ENCODE results near the gene PYDC1.
"Not testable (repeated sequence)": the region's sequence is repeated elsewhere in the genome, so short reads cannot be mapped to it uniquely, and the experiment has no call there.

PYDC1 gene

DNA sequence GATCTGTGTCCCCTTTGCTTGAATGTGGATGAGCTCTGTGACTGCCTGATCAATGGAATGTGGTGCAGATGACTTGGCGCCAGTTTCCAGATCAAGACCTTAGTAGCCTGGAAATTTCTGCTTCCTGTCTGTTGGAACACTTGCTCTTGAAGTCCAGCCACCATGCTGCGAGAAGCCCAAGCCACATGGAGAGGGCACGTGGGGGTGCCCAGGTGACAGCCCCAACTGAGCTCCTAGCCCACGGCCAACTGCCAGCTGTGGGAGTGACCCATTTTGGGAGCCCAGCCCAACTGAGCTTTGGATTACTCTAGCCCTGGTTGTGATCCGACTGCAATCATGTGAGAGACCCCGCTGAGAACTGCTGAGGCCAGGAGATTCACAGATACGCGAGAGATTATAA, 39.5 kb upstream of the PYDC1 start:
- Histone ChIP-seq H3K4me3 (ENCODE audit: low read depth, low read length) (no peak overlapping the region), H3K27me3 (replicated peaks) (no peaks in the 10 kb centered on the region), H3K27ac (no peak overlapping the region), H3K36me3 (replicated peaks) (no peaks in the 10 kb centered on the region)
- no peak for DNase-seq
- in situ Hi-C loops (cut with HindIII; ENCODE audit: low pct_ligation_motif_present, low sequenced_read_pairs): no loop called here
- TF ChIP-seq, protein P1, sequence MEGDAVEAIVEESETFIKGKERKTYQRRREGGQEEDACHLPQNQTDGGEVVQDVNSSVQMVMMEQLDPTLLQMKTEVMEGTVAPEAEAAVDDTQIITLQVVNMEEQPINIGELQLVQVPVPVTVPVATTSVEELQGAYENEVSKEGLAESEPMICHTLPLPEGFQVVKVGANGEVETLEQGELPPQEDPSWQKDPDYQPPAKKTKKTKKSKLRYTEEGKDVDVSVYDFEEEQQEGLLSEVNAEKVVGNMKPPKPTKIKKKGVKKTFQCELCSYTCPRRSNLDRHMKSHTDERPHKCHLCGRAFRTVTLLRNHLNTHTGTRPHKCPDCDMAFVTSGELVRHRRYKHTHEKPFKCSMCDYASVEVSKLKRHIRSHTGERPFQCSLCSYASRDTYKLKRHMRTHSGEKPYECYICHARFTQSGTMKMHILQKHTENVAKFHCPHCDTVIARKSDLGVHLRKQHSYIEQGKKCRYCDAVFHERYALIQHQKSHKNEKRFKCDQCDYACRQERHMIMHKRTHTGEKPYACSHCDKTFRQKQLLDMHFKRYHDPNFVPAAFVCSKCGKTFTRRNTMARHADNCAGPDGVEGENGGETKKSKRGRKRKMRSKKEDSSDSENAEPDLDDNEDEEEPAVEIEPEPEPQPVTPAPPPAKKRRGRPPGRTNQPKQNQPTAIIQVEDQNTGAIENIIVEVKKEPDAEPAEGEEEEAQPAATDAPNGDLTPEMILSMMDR (IDR thresholded peaks at IDR 0.05; ENCODE audit: low read depth, low read length, missing control alignments): no peak

DNA sequence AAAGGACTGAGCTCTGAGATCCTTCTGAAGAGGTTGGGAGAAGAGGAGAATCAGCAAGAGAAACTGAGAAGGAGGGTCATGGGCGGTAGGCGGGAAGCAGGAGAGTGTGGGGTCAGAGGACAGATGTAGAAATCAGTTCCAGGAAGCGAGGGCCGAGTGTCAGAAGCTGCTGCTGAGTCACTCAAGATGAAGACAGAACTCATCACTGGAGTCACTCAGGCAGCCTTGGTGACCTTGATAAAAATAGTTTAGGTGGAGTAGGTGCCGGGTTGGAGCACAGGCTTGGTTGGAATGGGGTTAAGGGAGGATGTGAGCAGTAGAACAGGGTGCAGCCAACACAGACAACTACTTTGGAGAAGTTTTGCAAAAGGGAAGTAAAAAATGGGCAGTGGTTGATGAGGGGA, 36.7 kb upstream of the PYDC1 start:
- TF ChIP-seq, protein P1 (IDR thresholded peaks at IDR 0.05; ENCODE audit: low read depth, low read length, missing control alignments): no peak
- in situ Hi-C loops (cut with HindIII; ENCODE audit: low pct_ligation_motif_present, low sequenced_read_pairs): no loop called here
- H3K27ac ChIP-seq: no peak overlapping the region
- no peaks in the 10 kb centered on the region for H3K36me3 ChIP-seq (replicated peaks)
- DNase-seq: no peak
- H3K27me3 ChIP-seq (replicated peaks): no peaks in the 10 kb centered on the region
- H3K4me3 ChIP-seq (ENCODE audit: low read depth, low read length): no peak overlapping the region

DNA sequence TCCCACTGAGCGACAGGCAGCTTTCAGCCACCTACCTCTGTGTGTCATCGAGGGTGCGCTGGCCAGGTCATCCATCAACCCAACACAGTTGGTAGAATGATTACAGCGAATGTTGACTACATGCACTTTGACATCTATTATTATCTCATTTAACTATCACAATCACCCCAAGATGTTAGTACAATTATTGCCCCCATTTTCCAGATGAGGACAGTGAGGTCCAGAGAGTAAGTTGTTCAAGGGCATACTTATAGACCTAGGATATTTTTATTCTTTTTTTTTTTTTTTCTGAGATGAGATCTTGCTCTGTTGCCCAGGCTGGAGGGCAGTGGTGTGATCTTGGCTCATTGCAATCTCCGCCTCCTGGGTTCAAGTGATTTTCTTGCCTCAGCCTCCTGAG, 34.5 kb upstream of the PYDC1 start:
- DNase-seq: no peak
- H3K4me3 ChIP-seq (ENCODE audit: low read depth, low read length): no peak overlapping the region
- H3K27ac ChIP-seq: no peak overlapping the region
- no peaks in the 10 kb centered on the region for H3K36me3 ChIP-seq (replicated peaks)
- in situ Hi-C loops (cut with HindIII; ENCODE audit: low pct_ligation_motif_present, low sequenced_read_pairs): no loop called here
- H3K27me3 ChIP-seq (replicated peaks): no peaks in the 10 kb centered on the region
- TF ChIP-seq, protein P1 (IDR thresholded peaks at IDR 0.05; ENCODE audit: low read depth, low read length, missing control alignments): no peak

DNA sequence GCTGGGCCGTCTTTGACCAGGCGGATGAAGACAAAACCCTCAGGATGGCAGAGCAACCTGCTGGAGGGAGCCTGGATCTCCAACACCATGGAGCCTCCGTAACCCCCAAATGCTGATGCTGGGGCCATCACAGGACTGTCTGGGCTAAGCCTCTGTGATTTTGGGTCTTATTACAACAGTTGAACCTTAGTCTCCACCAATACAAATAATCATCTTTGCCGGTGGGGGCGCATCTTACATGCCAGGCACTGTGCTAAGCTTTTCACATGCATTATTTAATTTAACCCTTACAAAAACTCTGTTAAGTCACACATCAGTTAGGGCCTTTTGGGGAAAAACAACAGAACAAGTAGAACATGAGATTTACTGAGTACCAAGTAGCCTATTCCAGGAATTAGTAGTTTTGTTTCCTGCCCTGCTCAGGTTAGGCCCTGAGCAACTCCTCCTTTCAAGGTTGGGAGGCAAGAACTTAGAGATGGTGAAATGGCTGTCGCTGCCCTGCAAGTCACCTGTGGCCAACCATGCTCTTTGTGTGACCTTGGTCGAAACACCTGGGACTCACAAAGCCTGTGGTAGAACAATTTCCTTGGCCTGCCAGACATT, 33.9 kb upstream of the PYDC1 start:
- H3K27ac ChIP-seq: no peak overlapping the region
- H3K4me3 ChIP-seq (ENCODE audit: low read depth, low read length): no peak overlapping the region
- H3K27me3 ChIP-seq (replicated peaks): no peaks in the 10 kb centered on the region
- in situ Hi-C loops (cut with HindIII; ENCODE audit: low pct_ligation_motif_present, low sequenced_read_pairs): no loop called here
- no peaks in the 10 kb centered on the region for H3K36me3 ChIP-seq (replicated peaks)
- no peak for DNase-seq
- TF ChIP-seq, protein P1 (IDR thresholded peaks at IDR 0.05; ENCODE audit: low read depth, low read length, missing control alignments): no peak

DNA sequence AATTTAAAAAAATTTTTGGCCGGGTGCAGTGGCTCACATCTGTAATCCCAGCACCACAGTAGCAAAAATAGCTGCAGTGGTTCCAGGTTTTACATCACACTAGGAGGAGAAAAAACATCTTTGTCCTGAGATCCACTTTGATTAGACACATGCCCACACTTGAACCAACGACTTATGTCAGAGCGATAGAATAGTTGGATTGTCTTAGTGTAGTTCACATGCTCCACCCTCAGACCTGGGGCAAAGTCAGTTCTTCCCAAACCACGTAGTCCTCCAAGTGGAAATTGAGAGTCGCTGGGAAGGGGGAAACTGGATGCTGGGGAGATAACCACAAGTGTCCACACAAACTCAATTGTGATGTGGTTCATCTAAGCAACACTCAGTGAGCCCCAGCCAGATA, 31.4 kb upstream of the PYDC1 start:
- Histone ChIP-seq H3K27me3 (replicated peaks) (no peaks in the 10 kb centered on the region), H3K4me3 (ENCODE audit: low read depth, low read length) (no peak overlapping the region), H3K27ac (no peak overlapping the region), H3K36me3 (replicated peaks) (no peaks in the 10 kb centered on the region)
- in situ Hi-C loops (cut with HindIII; ENCODE audit: low pct_ligation_motif_present, low sequenced_read_pairs): no loop called here
- TF ChIP-seq, protein P1 (IDR thresholded peaks at IDR 0.05; ENCODE audit: low read depth, low read length, missing control alignments): no peak
- DNase-seq: no peak

DNA sequence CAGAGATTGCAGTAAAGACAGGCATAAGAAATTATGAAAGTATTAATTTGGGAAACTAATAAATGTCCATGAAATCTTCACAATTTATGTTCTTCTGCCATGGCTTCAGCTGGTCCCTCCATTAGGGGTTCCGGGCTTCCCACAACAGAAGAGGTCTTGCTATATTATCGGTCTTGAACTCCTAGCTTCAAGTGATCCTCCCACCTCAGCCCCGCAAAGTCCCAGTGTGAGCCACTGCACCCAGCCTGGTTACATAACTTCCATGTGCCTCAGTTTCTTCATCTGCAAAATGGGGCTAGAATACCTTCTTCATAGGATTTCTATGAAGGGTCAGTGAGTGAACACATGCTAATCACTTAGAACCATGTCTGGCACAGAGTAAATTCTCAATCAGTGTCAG, 29.4 kb upstream of the PYDC1 start:
- H3K4me3 ChIP-seq (ENCODE audit: low read depth, low read length): no peak overlapping the region
- DNase-seq: no peak
- in situ Hi-C loops (cut with HindIII; ENCODE audit: low pct_ligation_motif_present, low sequenced_read_pairs): no loop called here
- TF ChIP-seq, protein P1 (IDR thresholded peaks at IDR 0.05; ENCODE audit: low read depth, low read length, missing control alignments): no peak
- H3K36me3 ChIP-seq (replicated peaks): no peaks in the 10 kb centered on the region
- no peak overlapping the region for H3K27ac ChIP-seq
- H3K27me3 ChIP-seq (replicated peaks): no peaks in the 10 kb centered on the region

DNA sequence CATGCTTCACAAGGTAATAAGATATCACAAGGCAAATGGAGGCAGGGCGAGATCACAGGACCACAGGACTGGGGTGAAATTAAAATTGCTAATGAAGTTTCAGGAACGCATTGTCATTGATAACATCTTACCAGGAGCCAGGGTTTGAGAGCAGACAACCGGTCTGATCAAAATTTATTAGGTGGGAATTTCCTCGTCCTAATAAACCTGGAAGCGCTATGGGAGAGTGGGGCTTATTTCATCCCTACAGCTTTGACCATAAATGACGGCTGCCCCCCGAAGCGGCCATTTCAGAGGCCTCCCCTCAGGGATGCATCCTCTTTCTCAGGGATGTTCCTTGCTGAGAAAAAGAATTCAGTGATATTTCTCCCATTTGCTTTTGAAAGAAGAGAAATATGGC, 28.7 kb upstream of the PYDC1 start:
- in situ Hi-C loops (cut with HindIII; ENCODE audit: low pct_ligation_motif_present, low sequenced_read_pairs); DNase-seq; H3K4me3 ChIP-seq (ENCODE audit: low read depth, low read length); H3K36me3 ChIP-seq (replicated peaks); H3K27me3 ChIP-seq (replicated peaks); H3K27ac ChIP-seq: not testable (repeated sequence)

All from brain microvascular endothelial cell (primary cell).